ENCODE measurements around the gene WWC2. TPM values are rescaled to one million over a fixed set of nuclear protein-coding genes. Genes with fewer than 3 reads are reported as not detected.

Gene WWC2
- total RNA-seq, 6 experiments from 2014 or later = 86.3 to 114 (median 95.2) TPM

DNA sequence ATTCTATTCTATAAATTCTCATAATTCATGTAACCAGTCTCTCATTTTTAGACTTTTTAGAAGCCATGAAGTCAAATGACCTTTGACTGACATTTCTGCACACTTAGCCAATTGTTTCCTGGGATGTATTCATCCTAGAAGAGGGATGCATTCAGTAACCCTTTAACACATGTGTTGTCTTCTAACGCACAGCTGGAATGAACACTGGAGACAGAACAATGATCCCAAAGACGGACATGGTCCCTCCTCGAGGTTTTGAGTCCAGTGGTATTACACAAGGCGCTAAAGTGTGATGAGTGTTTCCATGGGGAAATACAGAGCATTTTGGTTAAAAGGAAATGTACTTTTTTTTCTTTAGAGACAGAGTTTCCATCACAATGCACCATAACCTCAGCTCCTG, 263.0 kb downstream of the WWC2 start:
- no peak for DNase-seq
- no peak for TF ChIP-seq CTCF (IDR thresholded peaks at IDR 0.05)
- H3K4me3 Mint-ChIP-seq = no peak overlapping the region
- H3K27ac Mint-ChIP-seq = no peak overlapping the region
- H3K36me3 Mint-ChIP-seq (ENCODE audit: low read depth) = no peaks in the 10 kb centered on the region
- peaks cover 7% of the 10 kb centered on the region for H3K27me3 Mint-ChIP-seq (ENCODE audit: insufficient read depth)
- H3K9me3 Mint-ChIP-seq = no peaks in the 10 kb centered on the region
- H3K4me1 Mint-ChIP-seq (ENCODE audit: low read depth) = peaks cover 30% of the 10 kb centered on the region

- peaks cover 7% of the 10 kb centered on the region for H3K27me3 Mint-ChIP-seq (ENCODE audit: insufficient read depth)
- no peak for DNase-seq
- H3K36me3 Mint-ChIP-seq (ENCODE audit: low read depth) = no peaks in the 10 kb centered on the region
- no peak overlapping the region for H3K27ac Mint-ChIP-seq
- H3K4me3 Mint-ChIP-seq = no peak overlapping the region
- peak; percentile 41 for TF ChIP-seq CTCF (IDR thresholded peaks at IDR 0.05)
- H3K4me1 Mint-ChIP-seq (ENCODE audit: low read depth) = peaks cover 30% of the 10 kb centered on the region
- no peaks in the 10 kb centered on the region for H3K9me3 Mint-ChIP-seq
Measured at GRCh38 chr4:183362916-183363542, 264.0 kb downstream of the WWC2 start.

- Mint-ChIP-seq H3K27me3 (ENCODE audit: insufficient read depth) (peaks cover 7% of the 10 kb centered on the region), H3K9me3 (no peaks in the 10 kb centered on the region), H3K4me1 (ENCODE audit: low read depth) (peaks cover 29% of the 10 kb centered on the region), H3K4me3 (no peak overlapping the region), H3K36me3 (ENCODE audit: low read depth) (no peaks in the 10 kb centered on the region), H3K27ac (no peak overlapping the region)
- DNase-seq = no peak
- TF ChIP-seq CTCF (IDR thresholded peaks at IDR 0.05) = no peak
Measured at GRCh38 chr4:183364025-183364424, 265.0 kb downstream of the WWC2 start.

DNA sequence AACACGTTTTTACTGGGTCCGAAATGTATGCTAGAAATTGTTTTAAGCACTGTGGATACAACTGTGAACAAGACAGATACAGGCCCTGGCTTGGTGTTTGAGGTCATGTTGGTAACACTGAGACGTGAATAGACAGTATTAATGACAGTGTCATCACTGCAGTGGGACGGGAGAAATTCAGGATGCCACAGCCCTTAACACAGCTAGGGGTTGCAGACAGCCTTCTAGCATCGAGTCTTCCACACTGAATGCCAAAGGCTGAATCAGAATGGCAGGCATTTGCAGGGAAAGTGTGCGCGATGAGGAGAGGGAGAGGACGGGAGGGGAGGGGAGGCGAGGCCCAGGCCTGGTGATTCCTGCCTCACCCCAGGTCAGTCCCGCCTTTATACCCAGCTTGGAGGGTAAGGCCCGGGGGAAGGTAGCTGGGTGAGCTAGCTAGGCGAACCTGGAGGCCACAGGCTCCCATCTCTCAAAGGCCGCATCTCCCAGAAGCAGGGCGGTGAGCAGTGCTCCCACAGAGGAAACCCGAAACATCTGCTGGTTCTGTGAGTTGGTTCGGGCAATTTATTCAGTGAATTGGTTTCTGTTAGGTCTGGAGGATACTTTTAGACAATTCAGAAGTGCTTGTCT, 267.3 kb downstream of the WWC2 start:
- H3K27me3 Mint-ChIP-seq (ENCODE audit: insufficient read depth) = peaks cover 7% of the 10 kb centered on the region
- no peaks in the 10 kb centered on the region for H3K9me3 Mint-ChIP-seq
- H3K4me3 Mint-ChIP-seq = no peak overlapping the region
- H3K4me1 Mint-ChIP-seq (ENCODE audit: low read depth) = peaks cover 6% of the 10 kb centered on the region
- H3K27ac Mint-ChIP-seq = no peak overlapping the region
- no peak for TF ChIP-seq CTCF (IDR thresholded peaks at IDR 0.05)
- DNase-seq = no peak
- no peaks in the 10 kb centered on the region for H3K36me3 Mint-ChIP-seq (ENCODE audit: low read depth)

- Mint-ChIP-seq H3K36me3 (ENCODE audit: low read depth) (peaks cover 19% of the 10 kb centered on the region), H3K27me3 (ENCODE audit: insufficient read depth) (peaks cover 13% of the 10 kb centered on the region), H3K9me3 (peaks cover 18% of the 10 kb centered on the region), H3K27ac (no peak overlapping the region), H3K4me3 (no peak overlapping the region), H3K4me1 (ENCODE audit: low read depth) (no peaks in the 10 kb centered on the region)
- no peak for TF ChIP-seq CTCF (IDR thresholded peaks at IDR 0.05)
- no peak for DNase-seq
Measured at GRCh38 chr4:183369073-183369472, 270.0 kb downstream of the WWC2 start.

Other genes starting within 250 kb of the WWC2 start
- gene DCTD, start 181.9 kb upstream of the WWC2 start, total RNA-seq (2021; fragmentation: NEBNext Ultra II Directional; extraction: Animal tissue kit (Norgen Biotek cat#: 25700)) = 100 to 1,000 TPM; 160 to 197 (median 171) TPM
- not detected for gene CLDN22, start 221.0 kb downstream of the WWC2 start, total RNA-seq (2021; fragmentation: NEBNext Ultra II Directional; extraction: Animal tissue kit (Norgen Biotek cat#: 25700))
- gene CLDN24, start 223.2 kb downstream of the WWC2 start, total RNA-seq (2021; fragmentation: NEBNext Ultra II Directional; extraction: Animal tissue kit (Norgen Biotek cat#: 25700)) = not detected

Data from HFFc6 (cell line).